Measurements from ENCODE around the gene RIN2.

DNA sequence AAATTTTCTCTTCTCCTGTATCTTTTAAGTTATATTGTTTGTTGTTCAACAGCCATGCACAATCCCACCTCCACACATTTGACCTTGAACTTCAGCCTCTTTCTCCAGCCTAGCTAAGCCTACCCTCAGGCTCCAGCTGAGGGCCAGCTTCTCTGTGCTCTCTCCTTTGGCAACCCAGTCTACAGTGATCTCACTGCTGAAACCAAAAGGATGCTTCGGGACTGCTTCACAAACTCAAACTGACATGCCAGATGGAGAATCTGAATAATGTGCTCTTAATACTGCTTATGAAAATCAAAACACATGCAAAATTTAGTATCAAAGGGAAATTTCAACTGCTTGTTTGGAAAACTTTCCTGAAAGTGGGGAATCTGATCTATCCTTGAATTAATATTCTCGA, 16.1 kb upstream of the RIN2 start:
- no peak for TF ChIP-seq YY1 (IDR thresholded peaks at IDR 0.05; ENCODE audit: insufficient read depth, insufficient read length)
- TF ChIP-seq ZNF274 (IDR thresholded peaks at IDR 0.05; ENCODE audit: low read depth, low read length), result no peak
- TF ChIP-seq SUZ12 (IDR thresholded peaks at IDR 0.05; ENCODE audit: extremely low read depth, insufficient read depth, insufficient read length), result no peak
